ENCODE data around the gene EPYC. TPM values are rescaled to one million over a fixed set of nuclear protein-coding genes. Genes with fewer than 3 reads are reported as not detected.

Gene EPYC
- total RNA-seq, 1 experiment from 2014 or later = not detected

DNA sequence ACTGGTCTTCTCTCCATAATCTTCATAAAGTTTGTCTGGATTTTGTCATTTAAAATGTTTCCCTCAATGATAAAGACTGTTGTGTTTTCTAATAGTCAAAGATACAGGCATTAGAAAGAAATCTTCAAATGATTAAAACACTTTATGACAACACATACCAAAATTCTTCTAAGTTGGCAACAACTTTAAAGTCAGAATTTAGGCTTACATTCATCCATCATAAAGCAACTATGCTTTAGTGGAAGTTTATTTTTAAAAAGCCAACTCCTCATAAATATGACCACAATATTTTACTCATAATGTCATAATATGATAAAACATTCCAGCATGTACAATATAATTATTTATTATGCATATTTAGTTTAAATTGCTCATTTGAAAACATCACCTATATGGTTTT is 32.5 kb downstream of the EPYC start:
- H3K79me2 ChIP-seq (ENCODE audit: low read length) = no peaks in the 10 kb centered on the region
- ChIA-PET POLR2A (ENCODE audit: unreplicated experiment) (no interaction called here), CTCF (no interaction called here)
- no peak for DNase-seq
- H3K36me3 ChIP-seq (ENCODE audit: low read depth, low read length) = no peaks in the 10 kb centered on the region
- no peak overlapping the region for H3K27ac ChIP-seq (ENCODE audit: low read length)
- H3K9ac ChIP-seq (ENCODE audit: low read length) = no peak overlapping the region
- H3K9me3 ChIP-seq (ENCODE audit: low read length) = no peaks in the 10 kb centered on the region
- H3K4me2 ChIP-seq (ENCODE audit: low read length) = no peak overlapping the region
- intact Hi-C loops (cut with micrococcal nuclease) = no loop called here
- no peak overlapping the region for H3K4me3 ChIP-seq (ENCODE audit: low read length)
- no peaks in the 10 kb centered on the region for H3K9me2 ChIP-seq (replicated peaks; ENCODE audit: low read length)
- no peaks in the 10 kb centered on the region for H4K20me1 ChIP-seq (ENCODE audit: low read length)
- 0 out of 2 replicates have a peak, but pooled peaks have one; percentile 11 for ATAC-seq
- H3F3A ChIP-seq (ENCODE audit: low read length, unreplicated experiment) = no peaks in the 10 kb centered on the region
- peaks cover 34% of the 10 kb centered on the region for H3K4me1 ChIP-seq (ENCODE audit: insufficient read depth, low read length)
- H3K27me3 ChIP-seq (ENCODE audit: low read length) = no peaks in the 10 kb centered on the region
- no TSS peak for BruUV-seq (replicated peaks)
- no peak for TF ChIP-seq EZH2 (IDR thresholded peaks at IDR 0.05; ENCODE audit: low read length, unreplicated experiment)
- no peak for TF ChIP-seq EZH2phosphoT487 (IDR thresholded peaks at IDR 0.05; ENCODE audit: borderline replicate concordance, low read length)
- TF ChIP-seq, protein P1, sequence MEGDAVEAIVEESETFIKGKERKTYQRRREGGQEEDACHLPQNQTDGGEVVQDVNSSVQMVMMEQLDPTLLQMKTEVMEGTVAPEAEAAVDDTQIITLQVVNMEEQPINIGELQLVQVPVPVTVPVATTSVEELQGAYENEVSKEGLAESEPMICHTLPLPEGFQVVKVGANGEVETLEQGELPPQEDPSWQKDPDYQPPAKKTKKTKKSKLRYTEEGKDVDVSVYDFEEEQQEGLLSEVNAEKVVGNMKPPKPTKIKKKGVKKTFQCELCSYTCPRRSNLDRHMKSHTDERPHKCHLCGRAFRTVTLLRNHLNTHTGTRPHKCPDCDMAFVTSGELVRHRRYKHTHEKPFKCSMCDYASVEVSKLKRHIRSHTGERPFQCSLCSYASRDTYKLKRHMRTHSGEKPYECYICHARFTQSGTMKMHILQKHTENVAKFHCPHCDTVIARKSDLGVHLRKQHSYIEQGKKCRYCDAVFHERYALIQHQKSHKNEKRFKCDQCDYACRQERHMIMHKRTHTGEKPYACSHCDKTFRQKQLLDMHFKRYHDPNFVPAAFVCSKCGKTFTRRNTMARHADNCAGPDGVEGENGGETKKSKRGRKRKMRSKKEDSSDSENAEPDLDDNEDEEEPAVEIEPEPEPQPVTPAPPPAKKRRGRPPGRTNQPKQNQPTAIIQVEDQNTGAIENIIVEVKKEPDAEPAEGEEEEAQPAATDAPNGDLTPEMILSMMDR (conservative IDR thresholded peaks at IDR 0.05; ENCODE audit: low read depth, low read length) = no peak
- H2AFZ ChIP-seq (ENCODE audit: low read length) = no peak overlapping the region

DNA sequence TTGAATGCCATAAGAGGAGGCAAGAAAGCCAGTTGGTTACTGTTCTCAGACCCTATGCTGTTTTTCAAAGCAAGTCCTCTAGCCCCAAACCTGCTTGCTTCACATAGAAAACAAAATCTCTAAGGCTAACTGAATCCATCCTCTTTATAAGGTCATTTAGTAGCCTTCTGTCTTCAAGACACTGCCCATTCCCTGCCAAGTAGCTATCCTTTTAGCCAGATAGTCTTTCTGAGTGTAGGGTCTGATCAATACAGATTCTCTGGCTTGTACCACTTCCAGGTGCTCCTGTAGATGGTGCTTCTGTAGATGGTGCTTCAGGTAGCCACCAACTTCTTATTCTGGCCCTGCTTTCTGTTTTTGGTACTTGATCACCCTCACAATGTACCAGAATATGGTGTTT is 33.9 kb downstream of the EPYC start:
- H3K4me1 ChIP-seq (ENCODE audit: insufficient read depth, low read length) = peaks cover 29% of the 10 kb centered on the region
- H3K79me2 ChIP-seq (ENCODE audit: low read length) = no peaks in the 10 kb centered on the region
- no peaks in the 10 kb centered on the region for H4K20me1 ChIP-seq (ENCODE audit: low read length)
- H3K9ac ChIP-seq (ENCODE audit: low read length) = no peak overlapping the region
- H3K27ac ChIP-seq (ENCODE audit: low read length) = no peak overlapping the region
- POLR2A ChIA-PET (ENCODE audit: unreplicated experiment) = no interaction called here
- H2AFZ ChIP-seq (ENCODE audit: low read length) = no peak overlapping the region
- H3K9me2 ChIP-seq (replicated peaks; ENCODE audit: low read length) = no peaks in the 10 kb centered on the region
- H3K4me2 ChIP-seq (ENCODE audit: low read length) = no peak overlapping the region
- CTCF ChIA-PET = interaction anchor here (0.8 kb wide), 1 partner anchor 12 kb away, joined by 4 read pairs; no protein-coding TSS in a partner anchor
- no peaks in the 10 kb centered on the region for H3F3A ChIP-seq (ENCODE audit: low read length, unreplicated experiment)
- H3K27me3 ChIP-seq (ENCODE audit: low read length) = no peaks in the 10 kb centered on the region
- BruUV-seq (replicated peaks) = no TSS peak
- DNase-seq = no peak
- TF ChIP-seq, protein P1 (conservative IDR thresholded peaks at IDR 0.05; ENCODE audit: low read depth, low read length) = no peak
- TF ChIP-seq EZH2 (IDR thresholded peaks at IDR 0.05; ENCODE audit: low read length, unreplicated experiment) (no peak), EZH2phosphoT487 (IDR thresholded peaks at IDR 0.05; ENCODE audit: borderline replicate concordance, low read length) (no peak)
- H3K9me3 ChIP-seq (ENCODE audit: low read length) = no peaks in the 10 kb centered on the region
- H3K4me3 ChIP-seq (ENCODE audit: low read length) = no peak overlapping the region
- no peaks in the 10 kb centered on the region for H3K36me3 ChIP-seq (ENCODE audit: low read depth, low read length)
- ATAC-seq = no peak
- intact Hi-C loops (cut with micrococcal nuclease) = no loop called here

DNA sequence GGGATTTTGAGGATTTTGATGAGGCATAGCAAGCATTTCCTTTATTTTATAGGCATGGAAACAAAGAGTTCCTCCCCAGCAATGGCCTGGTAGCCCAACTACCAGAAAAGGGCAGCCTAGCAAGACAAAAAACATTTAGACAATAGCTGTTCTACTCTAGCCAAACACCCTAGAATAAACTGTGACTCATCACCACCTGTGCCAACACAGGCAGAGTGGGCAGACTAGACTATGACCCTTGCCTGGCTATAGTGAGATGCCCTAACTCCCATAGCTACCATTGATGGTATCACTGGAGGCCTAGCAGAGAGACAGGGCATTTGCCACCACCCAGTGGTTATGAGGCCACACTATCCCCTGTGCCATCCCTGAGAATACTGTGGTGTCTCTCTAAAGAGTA is 34.3 kb downstream of the EPYC start:
- H3K27ac ChIP-seq (ENCODE audit: low read length) = no peak overlapping the region
- H3K27me3 ChIP-seq (ENCODE audit: low read length) = no peaks in the 10 kb centered on the region
- H4K20me1 ChIP-seq (ENCODE audit: low read length) = no peaks in the 10 kb centered on the region
- no peak for TF ChIP-seq EZH2 (IDR thresholded peaks at IDR 0.05; ENCODE audit: low read length, unreplicated experiment)
- TF ChIP-seq, protein P1 (conservative IDR thresholded peaks at IDR 0.05; ENCODE audit: low read depth, low read length) = no peak
- no peak for TF ChIP-seq EZH2phosphoT487 (IDR thresholded peaks at IDR 0.05; ENCODE audit: borderline replicate concordance, low read length)
- no peak overlapping the region for H2AFZ ChIP-seq (ENCODE audit: low read length)
- ATAC-seq = peak; percentile 65
- no peak overlapping the region for H3K4me2 ChIP-seq (ENCODE audit: low read length)
- H3K36me3 ChIP-seq (ENCODE audit: low read depth, low read length) = no peaks in the 10 kb centered on the region
- peaks cover 25% of the 10 kb centered on the region for H3K4me1 ChIP-seq (ENCODE audit: insufficient read depth, low read length)
- no peak overlapping the region for H3K4me3 ChIP-seq (ENCODE audit: low read length)
- H3K79me2 ChIP-seq (ENCODE audit: low read length) = no peaks in the 10 kb centered on the region
- no peaks in the 10 kb centered on the region for H3K9me2 ChIP-seq (replicated peaks; ENCODE audit: low read length)
- BruUV-seq (replicated peaks) = no TSS peak
- DNase-seq = peak; percentile 61
- H3K9me3 ChIP-seq (ENCODE audit: low read length) = no peaks in the 10 kb centered on the region
- H3F3A ChIP-seq (ENCODE audit: low read length, unreplicated experiment) = no peaks in the 10 kb centered on the region
- ChIA-PET POLR2A (ENCODE audit: unreplicated experiment) (no interaction called here), CTCF (interaction anchor here (0.8 kb wide), 1 partner anchor 11 kb away, joined by 4 read pairs; no protein-coding TSS in a partner anchor)
- intact Hi-C loops (cut with micrococcal nuclease) = no loop called here
- H3K9ac ChIP-seq (ENCODE audit: low read length) = no peak overlapping the region

All from PC-3 (cell line).